ENCODE results near the gene ELMO2.

ELMO2 gene

GRCh38 chr20:46332373-46333160 is 73.8 kb downstream of the ELMO2 start:
- no peaks in the 10 kb centered on the region for H3K9me3 ChIP-seq (ENCODE audit: control insufficient read depth, low read length)
- no peaks in the 10 kb centered on the region for H3K36me3 ChIP-seq (ENCODE audit: control insufficient read depth, insufficient read depth, low read length)
- H3K27me3 ChIP-seq (ENCODE audit: control insufficient read depth, insufficient read depth, low read length) = peaks cover 20% of the 10 kb centered on the region
- peaks cover 11% of the 10 kb centered on the region for H3K4me1 ChIP-seq (ENCODE audit: control insufficient read depth, insufficient read depth, low read length)
- H3K4me3 ChIP-seq (ENCODE audit: low read length) = no peak overlapping the region
- H3K9ac ChIP-seq (ENCODE audit: low read length) = no peak overlapping the region

- Histone ChIP-seq H3K9me3 (ENCODE audit: control insufficient read depth, low read length) (no peaks in the 10 kb centered on the region), H3K4me3 (ENCODE audit: low read length) (no peak overlapping the region), H3K9ac (ENCODE audit: low read length) (no peak overlapping the region), H3K4me1 (ENCODE audit: control insufficient read depth, insufficient read depth, low read length) (peaks cover 11% of the 10 kb centered on the region), H3K36me3 (ENCODE audit: control insufficient read depth, insufficient read depth, low read length) (no peaks in the 10 kb centered on the region), H3K27me3 (ENCODE audit: control insufficient read depth, insufficient read depth, low read length) (peaks cover 20% of the 10 kb centered on the region)
Observed at GRCh38 chr20:46331611-46332361, 74.6 kb downstream of the ELMO2 start.

GRCh38 chr20:46330831-46331371 is 75.5 kb downstream of the ELMO2 start:
- peaks cover 26% of the 10 kb centered on the region for H3K27me3 ChIP-seq (ENCODE audit: control insufficient read depth, insufficient read depth, low read length)
- no peaks in the 10 kb centered on the region for H3K36me3 ChIP-seq (ENCODE audit: control insufficient read depth, insufficient read depth, low read length)
- no peak overlapping the region for H3K9ac ChIP-seq (ENCODE audit: low read length)
- H3K4me3 ChIP-seq (ENCODE audit: low read length) = no peak overlapping the region
- peaks cover 11% of the 10 kb centered on the region for H3K4me1 ChIP-seq (ENCODE audit: control insufficient read depth, insufficient read depth, low read length)
- no peaks in the 10 kb centered on the region for H3K9me3 ChIP-seq (ENCODE audit: control insufficient read depth, low read length)

GRCh38 chr20:46330072-46330763 is 76.2 kb downstream of the ELMO2 start:
- Histone ChIP-seq H3K4me1 (ENCODE audit: control insufficient read depth, insufficient read depth, low read length) (peaks cover 11% of the 10 kb centered on the region), H3K27me3 (ENCODE audit: control insufficient read depth, insufficient read depth, low read length) (peaks cover 27% of the 10 kb centered on the region), H3K9ac (ENCODE audit: low read length) (no peak overlapping the region), H3K9me3 (ENCODE audit: control insufficient read depth, low read length) (no peaks in the 10 kb centered on the region), H3K36me3 (ENCODE audit: control insufficient read depth, insufficient read depth, low read length) (no peaks in the 10 kb centered on the region), H3K4me3 (ENCODE audit: low read length) (no peak overlapping the region)

GRCh38 chr20:46328200-46328882 is 78.1 kb downstream of the ELMO2 start:
- H3K4me3 ChIP-seq (ENCODE audit: low read length) = no peak overlapping the region
- H3K36me3 ChIP-seq (ENCODE audit: control insufficient read depth, insufficient read depth, low read length) = no peaks in the 10 kb centered on the region
- H3K27me3 ChIP-seq (ENCODE audit: control insufficient read depth, insufficient read depth, low read length) = peaks cover 27% of the 10 kb centered on the region
- H3K9ac ChIP-seq (ENCODE audit: low read length) = no peak overlapping the region
- H3K4me1 ChIP-seq (ENCODE audit: control insufficient read depth, insufficient read depth, low read length) = peaks cover 11% of the 10 kb centered on the region
- no peaks in the 10 kb centered on the region for H3K9me3 ChIP-seq (ENCODE audit: control insufficient read depth, low read length)

- Histone ChIP-seq H3K9ac (ENCODE audit: low read length) (no peak overlapping the region), H3K4me3 (ENCODE audit: low read length) (no peak overlapping the region), H3K4me1 (ENCODE audit: control insufficient read depth, insufficient read depth, low read length) (peaks cover 11% of the 10 kb centered on the region), H3K27me3 (ENCODE audit: control insufficient read depth, insufficient read depth, low read length) (peaks cover 27% of the 10 kb centered on the region), H3K36me3 (ENCODE audit: control insufficient read depth, insufficient read depth, low read length) (no peaks in the 10 kb centered on the region), H3K9me3 (ENCODE audit: control insufficient read depth, low read length) (no peaks in the 10 kb centered on the region)
Observed at GRCh38 chr20:46327557-46327956, 78.9 kb downstream of the ELMO2 start.

- H3K9ac ChIP-seq (ENCODE audit: low read length) = no peak overlapping the region
- H3K27me3 ChIP-seq (ENCODE audit: control insufficient read depth, insufficient read depth, low read length) = peaks cover 27% of the 10 kb centered on the region
- no peak overlapping the region for H3K4me3 ChIP-seq (ENCODE audit: low read length)
Observed at GRCh38 chr20:46325789-46326188, 80.6 kb downstream of the ELMO2 start.

GRCh38 chr20:46324960-46325703 is 81.3 kb downstream of the ELMO2 start:
- Histone ChIP-seq H3K27me3 (ENCODE audit: control insufficient read depth, insufficient read depth, low read length) (peaks cover 21% of the 10 kb centered on the region), H3K9me3 (ENCODE audit: control insufficient read depth, low read length) (no peaks in the 10 kb centered on the region), H3K4me1 (ENCODE audit: control insufficient read depth, insufficient read depth, low read length) (no peaks in the 10 kb centered on the region), H3K9ac (ENCODE audit: low read length) (no peak overlapping the region), H3K4me3 (ENCODE audit: low read length) (no peak overlapping the region), H3K36me3 (ENCODE audit: control insufficient read depth, insufficient read depth, low read length) (no peaks in the 10 kb centered on the region)

More at GRCh38 chr20:46325789-46326188, 80.6 kb downstream of the ELMO2 start:
- Histone ChIP-seq H3K36me3 (ENCODE audit: control insufficient read depth, insufficient read depth, low read length) (no peaks in the 10 kb centered on the region), H3K4me1 (ENCODE audit: control insufficient read depth, insufficient read depth, low read length) (no peaks in the 10 kb centered on the region), H3K9me3 (ENCODE audit: control insufficient read depth, low read length) (no peaks in the 10 kb centered on the region)

- H3K9me3 ChIP-seq (ENCODE audit: control insufficient read depth, low read length) = no peaks in the 10 kb centered on the region
- H3K27me3 ChIP-seq (ENCODE audit: control insufficient read depth, insufficient read depth, low read length) = peaks cover 13% of the 10 kb centered on the region
- H3K4me1 ChIP-seq (ENCODE audit: control insufficient read depth, insufficient read depth, low read length) = no peaks in the 10 kb centered on the region
- H3K4me3 ChIP-seq (ENCODE audit: low read length) = no peak overlapping the region
- no peaks in the 10 kb centered on the region for H3K36me3 ChIP-seq (ENCODE audit: control insufficient read depth, insufficient read depth, low read length)
- H3K9ac ChIP-seq (ENCODE audit: low read length) = no peak overlapping the region
Observed at GRCh38 chr20:46324379-46324778, 82.0 kb downstream of the ELMO2 start.

GRCh38 chr20:46323557-46323956 is 82.9 kb downstream of the ELMO2 start:
- Histone ChIP-seq H3K9me3 (ENCODE audit: control insufficient read depth, low read length) (no peaks in the 10 kb centered on the region), H3K9ac (ENCODE audit: low read length) (no peak overlapping the region), H3K36me3 (ENCODE audit: control insufficient read depth, insufficient read depth, low read length) (no peaks in the 10 kb centered on the region), H3K27me3 (ENCODE audit: control insufficient read depth, insufficient read depth, low read length) (peaks cover 8% of the 10 kb centered on the region), H3K4me1 (ENCODE audit: control insufficient read depth, insufficient read depth, low read length) (no peaks in the 10 kb centered on the region), H3K4me3 (ENCODE audit: low read length) (no peak overlapping the region)

- H3K9ac ChIP-seq (ENCODE audit: low read length) = no peak overlapping the region
- no peaks in the 10 kb centered on the region for H3K36me3 ChIP-seq (ENCODE audit: control insufficient read depth, insufficient read depth, low read length)
- H3K27me3 ChIP-seq (ENCODE audit: control insufficient read depth, insufficient read depth, low read length) = peaks cover 10% of the 10 kb centered on the region
- H3K9me3 ChIP-seq (ENCODE audit: control insufficient read depth, low read length) = no peaks in the 10 kb centered on the region
- peaks cover 5% of the 10 kb centered on the region for H3K4me1 ChIP-seq (ENCODE audit: control insufficient read depth, insufficient read depth, low read length)
- H3K4me3 ChIP-seq (ENCODE audit: low read length) = no peak overlapping the region
Observed at GRCh38 chr20:46322641-46323040, 83.8 kb downstream of the ELMO2 start.
